RKO (cell line): ENCODE results near the gene ALKBH3.
A peak's percentile ranks its signal among the peaks of the same experiment; 100 is the strongest.

Source experiments
- DNase-seq: peaks from one replicate; pipeline ENCODE4 v3.0.0-alpha.2; 2016; ENCODE audit warnings: low spot score

ALKBH3 gene

DNA sequence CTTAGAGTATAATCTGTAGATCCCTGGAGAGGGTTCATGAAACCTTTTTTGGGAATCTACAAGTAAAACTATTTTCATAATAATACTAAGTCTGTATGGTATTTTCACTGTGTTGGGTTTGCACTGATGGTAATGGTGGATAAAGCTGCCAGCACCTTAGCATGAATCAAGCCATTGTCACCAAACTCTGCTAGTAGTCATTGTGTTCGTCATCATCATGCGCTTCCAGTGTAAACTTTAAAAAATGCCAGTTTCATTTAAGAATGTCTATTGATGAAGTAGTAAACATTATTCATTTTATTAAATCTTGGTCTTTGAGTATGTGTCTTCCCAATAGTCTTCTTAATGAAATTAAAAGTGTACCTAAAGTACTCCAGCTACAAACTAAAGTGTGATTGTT lies 15.0 kb downstream of the ALKBH3 start:
- DNase-seq, result no peak

DNA sequence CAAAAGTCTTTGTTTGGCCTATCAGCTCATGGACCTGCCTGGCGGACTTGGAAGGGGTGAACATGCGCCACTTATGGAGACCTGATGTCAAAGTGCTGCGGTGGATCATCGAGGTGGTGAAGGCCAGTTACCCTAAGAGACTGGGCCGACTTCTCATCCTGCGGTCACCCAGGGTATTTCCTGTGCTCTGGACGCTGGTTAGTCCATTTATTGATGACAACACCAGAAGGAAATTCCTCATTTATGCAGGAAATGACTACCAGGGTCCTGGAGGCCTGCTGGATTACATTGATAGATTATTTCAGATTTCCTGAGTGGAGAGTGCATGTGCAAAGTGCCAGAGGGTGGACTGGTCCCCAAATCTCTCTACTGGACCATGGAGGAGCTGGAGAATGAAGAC lies 17.9 kb downstream of the ALKBH3 start:
- no peak for DNase-seq

DNA sequence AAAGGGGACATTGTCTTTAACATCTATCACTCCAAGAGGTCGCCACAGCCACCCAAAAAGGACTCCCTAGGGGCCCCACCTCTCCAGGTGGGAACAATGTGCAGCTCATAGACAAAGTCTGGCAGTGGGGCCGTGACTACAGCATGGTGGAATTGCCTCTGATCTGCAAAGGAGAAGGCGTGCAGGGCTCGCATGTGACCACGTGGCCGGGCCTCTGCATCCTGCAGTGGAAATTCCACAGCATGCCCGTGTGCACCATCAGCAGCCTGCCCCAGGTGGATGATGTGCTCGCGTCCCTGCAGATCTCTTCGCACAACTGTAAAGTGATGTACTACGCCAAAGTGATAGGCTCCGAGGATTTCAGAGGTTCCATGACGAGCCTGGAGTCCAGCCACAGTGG lies 18.5 kb downstream of the ALKBH3 start:
- DNase-seq, result no peak

- no peak for DNase-seq
These were observed 20.9 kb downstream of the ALKBH3 start for GRCh38 chr11:43901551-43901950.

GRCh38 chr11:43903078-43903477 lies 22.4 kb downstream of the ALKBH3 start:
- DNase-seq, result no peak

GRCh38 chr11:43903969-43904368 lies 23.3 kb downstream of the ALKBH3 start:
- no peak for DNase-seq

DNA sequence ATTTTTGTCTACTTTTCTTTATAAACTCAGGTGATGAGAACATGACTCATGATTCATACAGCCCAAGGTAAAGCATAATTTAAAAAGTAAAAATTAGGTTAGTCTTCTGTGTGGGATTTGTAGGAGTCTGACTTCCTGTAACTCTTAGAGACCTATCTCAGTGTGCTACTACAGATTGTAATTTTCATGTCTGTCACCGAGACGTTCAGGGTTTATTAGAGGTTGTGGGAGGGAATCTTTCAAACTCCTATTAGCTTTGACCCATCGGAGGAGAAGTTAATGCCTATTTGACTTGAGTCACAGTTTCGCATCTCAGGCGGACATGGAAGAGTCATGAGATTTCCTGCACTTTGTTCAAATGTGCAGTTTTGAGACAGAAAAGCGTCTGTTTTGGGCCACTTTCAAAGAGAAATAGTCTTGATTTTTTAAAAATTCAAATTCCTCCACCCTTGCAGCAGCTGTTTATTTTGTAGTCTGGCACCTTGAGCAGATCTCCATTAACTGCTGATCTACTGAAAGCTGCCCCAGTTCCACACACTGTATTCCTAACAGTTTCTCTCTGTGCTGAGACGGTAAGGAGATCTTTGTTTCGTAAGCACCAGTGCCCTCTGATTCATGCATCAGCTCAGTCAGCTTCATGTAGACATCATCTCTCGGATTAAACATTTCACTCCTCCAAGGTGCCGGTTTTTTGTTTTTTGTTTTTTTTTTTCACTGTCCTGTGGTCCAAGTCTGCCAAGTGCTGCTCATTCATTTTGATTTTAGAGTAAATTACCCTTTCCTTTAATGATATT lies 24.3 kb downstream of the ALKBH3 start:
- DNase-seq, result no peak

- no peak for DNase-seq
These were observed 25.2 kb downstream of the ALKBH3 start for GRCh38 chr11:43905813-43906241.

DNA sequence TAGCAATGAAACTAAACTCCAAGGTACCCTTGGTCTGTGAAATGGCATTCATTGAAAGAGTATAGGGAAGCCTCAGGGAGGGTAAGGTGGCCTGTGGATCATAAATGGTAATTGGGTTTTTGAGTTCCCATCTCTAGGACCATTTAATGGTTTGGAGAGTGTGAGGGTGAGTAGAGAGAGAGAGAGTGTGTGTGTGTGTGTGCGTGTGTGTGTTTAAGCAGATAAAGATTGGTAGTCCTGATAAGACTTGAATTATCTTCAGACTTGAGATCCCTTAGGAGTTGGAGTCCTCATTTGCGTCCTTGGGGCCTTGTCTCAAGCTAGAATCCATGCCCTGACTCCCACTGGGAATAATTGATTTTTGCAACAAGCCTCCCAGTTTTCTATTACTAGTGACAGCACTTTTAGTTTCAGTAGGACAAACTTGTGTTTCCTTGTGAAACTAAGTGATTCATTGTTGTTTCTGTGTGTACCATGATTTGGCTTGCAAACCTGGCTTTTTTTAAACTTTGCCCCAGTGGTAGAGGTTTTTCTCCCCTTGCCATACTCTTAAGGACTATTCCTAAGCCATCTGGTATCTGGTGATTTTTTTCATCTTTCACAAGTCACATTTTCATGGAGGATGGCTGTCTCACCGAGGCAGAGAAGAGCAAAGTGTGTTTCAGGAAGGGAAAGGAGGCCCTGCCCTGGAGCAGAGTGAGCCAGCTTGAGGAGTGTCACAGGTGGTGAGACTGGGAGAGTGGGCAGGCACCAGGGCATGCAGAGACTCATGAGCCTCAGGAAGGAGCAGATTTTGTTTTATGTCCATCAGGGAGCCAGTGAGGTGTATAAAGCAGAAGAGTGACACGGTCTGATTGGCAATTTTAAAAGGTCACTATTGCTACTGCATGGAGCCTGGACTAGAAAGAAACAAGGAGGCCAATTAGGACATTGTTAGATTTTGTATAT lies 26.7 kb downstream of the ALKBH3 start:
- DNase-seq, result no peak

GRCh38 chr11:43908191-43908590 lies 27.6 kb downstream of the ALKBH3 start:
- no peak for DNase-seq

- no peak for DNase-seq
These were observed 28.1 kb downstream of the ALKBH3 start for GRCh38 chr11:43908683-43909082.

GRCh38 chr11:43913829-43914380 lies 33.3 kb downstream of the ALKBH3 start:
- no peak for DNase-seq

DNA sequence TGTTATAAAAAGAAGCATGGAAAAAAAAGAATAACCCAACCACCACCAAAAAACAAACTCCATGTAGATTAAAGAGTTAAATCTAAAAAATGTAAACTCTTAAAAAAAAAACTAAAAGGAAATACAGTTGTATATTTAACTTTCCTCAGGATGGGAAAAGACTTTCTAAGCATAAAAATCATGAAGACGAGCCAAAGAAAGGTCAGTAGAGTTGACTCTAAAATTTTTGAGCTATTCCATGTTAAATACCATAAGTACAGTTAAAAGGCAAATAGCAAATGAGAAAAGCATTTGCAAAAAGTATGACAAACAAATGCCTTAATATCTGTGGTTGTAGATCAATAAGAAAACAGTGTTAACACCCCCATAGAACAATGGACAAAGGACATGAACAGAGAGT lies 33.8 kb downstream of the ALKBH3 start:
- DNase-seq, result no peak

- no peak for DNase-seq
These were observed 36.0 kb downstream of the ALKBH3 start for GRCh38 chr11:43916621-43917020.

DNA sequence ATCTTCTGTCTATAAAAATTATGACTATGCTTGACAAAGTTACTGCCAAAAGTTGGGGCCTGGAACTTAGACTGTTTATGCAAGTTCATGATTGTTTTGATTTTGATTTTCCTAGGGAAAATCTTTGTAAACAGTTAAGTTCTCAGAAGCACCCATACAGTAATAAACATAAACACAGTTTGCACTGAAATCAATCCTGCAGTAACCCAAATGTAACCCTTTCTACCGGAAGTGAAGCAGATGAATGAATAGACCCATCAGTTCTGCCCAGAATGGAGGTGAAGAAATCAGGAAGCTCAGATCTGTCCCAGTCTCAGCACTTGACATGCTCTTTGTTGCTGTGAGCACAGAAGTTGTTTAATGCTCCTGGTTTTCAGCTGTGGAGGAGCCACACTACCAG lies 37.2 kb downstream of the ALKBH3 start:
- DNase-seq, result no peak

DNA sequence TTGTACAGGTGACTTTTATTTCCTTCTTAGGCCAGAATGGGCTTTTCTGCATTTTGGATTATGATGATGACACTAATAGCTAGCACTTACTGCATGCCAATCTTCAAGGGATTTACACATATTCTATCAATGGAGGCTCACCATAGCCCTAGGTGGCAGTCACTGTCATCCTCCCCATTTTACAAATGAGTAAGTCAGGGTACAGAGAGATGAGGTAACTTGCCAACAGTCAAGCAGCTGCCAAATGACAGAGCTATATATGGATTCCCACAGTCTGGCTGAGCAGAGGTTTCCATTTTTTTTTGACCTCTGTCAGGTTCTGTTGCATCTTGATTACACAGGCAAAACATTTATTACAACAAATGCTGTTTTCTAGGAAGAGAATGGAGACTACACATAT lies 38.0 kb downstream of the ALKBH3 start:
- DNase-seq, result no peak

- DNase-seq, result no peak
These were observed 39.4 kb downstream of the ALKBH3 start for GRCh38 chr11:43919852-43920597.

DNA sequence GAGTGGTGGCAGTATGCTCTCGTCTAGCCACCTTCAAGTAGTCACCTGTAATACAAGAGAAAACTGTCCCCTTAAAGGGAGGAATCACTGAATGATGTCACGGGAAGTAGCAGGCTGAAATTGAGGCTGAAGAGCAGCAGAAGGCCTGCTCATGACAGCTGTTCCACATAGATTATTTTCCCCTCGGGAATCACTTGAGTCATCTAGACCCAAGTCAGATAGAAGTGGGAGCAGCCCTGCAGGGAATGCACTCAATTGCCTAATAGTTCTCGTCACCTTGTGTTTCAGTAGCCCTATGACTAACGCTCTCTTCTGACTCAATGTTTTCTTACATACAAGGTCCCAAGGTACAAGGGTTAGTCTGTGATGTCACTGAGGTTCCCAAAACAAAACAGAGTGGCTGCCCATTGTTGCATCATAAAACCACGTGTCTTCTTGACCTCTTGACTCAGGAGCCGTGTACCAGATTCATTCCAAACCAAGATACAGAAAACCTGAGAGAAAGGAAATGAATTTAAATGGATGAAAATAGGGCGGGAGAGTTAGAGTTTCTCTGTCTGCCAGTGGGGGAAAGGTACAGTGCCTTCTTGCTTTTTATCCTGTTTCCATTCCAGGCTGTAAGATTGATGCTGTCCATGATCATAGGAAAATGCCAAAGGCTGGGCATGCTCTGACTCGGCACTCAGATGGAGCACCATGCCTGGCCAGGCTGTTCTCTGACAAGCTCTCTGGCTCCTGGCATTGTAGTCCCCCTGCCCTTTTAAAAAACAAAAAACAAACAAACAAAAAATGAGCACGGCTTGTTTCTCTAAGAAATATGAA lies 40.2 kb downstream of the ALKBH3 start:
- peak; percentile 98 for DNase-seq

DNA sequence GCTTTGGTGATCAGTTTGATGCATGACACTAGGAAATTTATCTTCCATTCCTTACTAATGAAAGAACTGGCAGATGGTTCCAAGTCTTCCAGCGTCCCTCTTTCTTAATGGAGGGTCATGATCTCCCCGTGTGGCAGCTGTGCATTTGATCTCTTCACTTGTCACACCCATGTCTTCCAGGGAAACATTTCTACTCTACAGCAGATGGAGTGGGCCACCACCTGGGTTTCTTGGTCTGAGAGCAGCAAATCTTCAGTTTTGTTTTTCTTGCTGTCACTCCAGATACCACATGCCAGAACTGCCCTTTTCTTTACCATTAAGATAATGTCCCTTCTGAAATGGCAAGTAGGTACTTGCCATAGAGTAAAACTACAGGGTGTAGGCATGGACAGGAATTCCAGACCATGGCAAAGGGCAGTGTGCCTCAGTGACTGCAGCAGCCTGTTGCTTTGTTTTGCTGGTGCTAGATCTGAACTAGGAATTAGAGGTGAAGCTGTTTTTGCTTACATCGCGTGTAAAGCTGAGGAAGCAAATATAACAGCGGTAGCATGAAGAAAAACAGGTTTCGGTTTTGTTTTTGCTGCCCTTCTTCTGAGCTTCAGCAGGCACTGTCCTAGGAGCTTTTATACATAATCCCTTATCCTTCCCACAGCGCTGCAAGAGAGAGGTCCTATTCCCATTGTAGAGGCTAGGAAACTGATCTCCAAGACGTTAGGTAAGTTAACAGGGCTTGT lies 41.1 kb downstream of the ALKBH3 start:
- DNase-seq, result no peak

- DNase-seq, result no peak
These were observed 41.6 kb downstream of the ALKBH3 start for GRCh38 chr11:43922295-43922648.
